ENCODE data around the gene XAB2. TPM values are rescaled to one million over a fixed set of nuclear protein-coding genes. Genes with fewer than 3 reads are reported as not detected.
"Not testable (repeated sequence)": the region's sequence is repeated elsewhere in the genome, so short reads cannot be mapped to it uniquely, and the experiment has no call there.

Gene XAB2
- total RNA-seq, 1 experiment from 2014 or later: 36.9 TPM

- intact Hi-C loops (cut with micrococcal nuclease; ENCODE audit: unreplicated experiment) (no loop called here), in situ Hi-C loops (cut with HindIII; ENCODE audit: low pct_unique_long_range_greater_than_20kb, low sequenced_read_pairs) (no loop called here)
- Histone ChIP-seq H3K36me3 (ENCODE audit: control insufficient read depth, insufficient read depth, low read length) (no peaks in the 10 kb centered on the region), H3K4me3 (ENCODE audit: low read depth in 2 of 2, low read length in 2 of 2) (no peak overlapping the region), H3K27me3 (ENCODE audit: control insufficient read depth, insufficient read depth, low read length) (no peaks in the 10 kb centered on the region), H3K9me3 (ENCODE audit: control insufficient read depth, insufficient read depth, low read depth, low read length) (no peaks in the 10 kb centered on the region), H3K4me1 (ENCODE audit: control insufficient read depth, insufficient read depth, low read length) (no peaks in the 10 kb centered on the region), H3K27ac (ENCODE audit: low read length) (no peak overlapping the region)
- POLR2A ChIA-PET: no interaction called here
- peak; percentile 42 for ATAC-seq
- no peak for DNase-seq (ENCODE audit: low read depth, low spot score)
- CTCF ChIA-PET: no interaction called here
- TF ChIP-seq CTCF (IDR thresholded peaks at IDR 0.05) (no peak), POLR2AphosphoS5 (IDR thresholded peaks at IDR 0.05; ENCODE audit: low read depth, low read length) (no peak)
- no TSS peak for BruUV-seq (replicated peaks)
Observed at GRCh38 chr19:7645163-7645562, 15.8 kb upstream of the XAB2 start.

DNA sequence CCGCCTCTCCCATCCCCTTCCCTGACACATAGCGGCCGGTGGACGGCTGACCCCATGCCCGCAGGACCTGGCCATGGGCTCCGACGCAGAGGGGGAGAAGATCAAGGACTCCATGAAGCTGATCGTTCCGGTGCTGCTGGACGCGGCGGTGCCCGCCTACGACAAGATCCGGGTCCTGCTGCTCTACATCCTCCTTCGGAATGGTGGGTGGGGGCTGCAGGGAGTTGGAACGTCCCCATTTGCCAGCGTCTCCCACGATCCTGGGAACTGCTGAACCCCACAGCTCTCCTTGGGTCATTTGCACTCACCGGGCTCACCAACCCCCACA is 15.2 kb upstream of the XAB2 start:
- H3K27ac ChIP-seq (ENCODE audit: low read length): no peak overlapping the region
- no TSS peak for BruUV-seq (replicated peaks)
- in situ Hi-C loops (cut with HindIII; ENCODE audit: low pct_unique_long_range_greater_than_20kb, low sequenced_read_pairs) (no loop called here), intact Hi-C loops (cut with micrococcal nuclease; ENCODE audit: unreplicated experiment) (no loop called here)
- no peak for ATAC-seq
- ChIA-PET CTCF (interaction anchor here (0.6 kb wide), 1 partner anchor 133 kb away, joined by 6 read pairs; no protein-coding TSS in a partner anchor), POLR2A (no interaction called here)
- H3K27me3 ChIP-seq (ENCODE audit: control insufficient read depth, insufficient read depth, low read length): no peaks in the 10 kb centered on the region
- no peaks in the 10 kb centered on the region for H3K9me3 ChIP-seq (ENCODE audit: control insufficient read depth, insufficient read depth, low read depth, low read length)
- DNase-seq (ENCODE audit: low read depth, low spot score): no peak
- TF ChIP-seq, protein P1, sequence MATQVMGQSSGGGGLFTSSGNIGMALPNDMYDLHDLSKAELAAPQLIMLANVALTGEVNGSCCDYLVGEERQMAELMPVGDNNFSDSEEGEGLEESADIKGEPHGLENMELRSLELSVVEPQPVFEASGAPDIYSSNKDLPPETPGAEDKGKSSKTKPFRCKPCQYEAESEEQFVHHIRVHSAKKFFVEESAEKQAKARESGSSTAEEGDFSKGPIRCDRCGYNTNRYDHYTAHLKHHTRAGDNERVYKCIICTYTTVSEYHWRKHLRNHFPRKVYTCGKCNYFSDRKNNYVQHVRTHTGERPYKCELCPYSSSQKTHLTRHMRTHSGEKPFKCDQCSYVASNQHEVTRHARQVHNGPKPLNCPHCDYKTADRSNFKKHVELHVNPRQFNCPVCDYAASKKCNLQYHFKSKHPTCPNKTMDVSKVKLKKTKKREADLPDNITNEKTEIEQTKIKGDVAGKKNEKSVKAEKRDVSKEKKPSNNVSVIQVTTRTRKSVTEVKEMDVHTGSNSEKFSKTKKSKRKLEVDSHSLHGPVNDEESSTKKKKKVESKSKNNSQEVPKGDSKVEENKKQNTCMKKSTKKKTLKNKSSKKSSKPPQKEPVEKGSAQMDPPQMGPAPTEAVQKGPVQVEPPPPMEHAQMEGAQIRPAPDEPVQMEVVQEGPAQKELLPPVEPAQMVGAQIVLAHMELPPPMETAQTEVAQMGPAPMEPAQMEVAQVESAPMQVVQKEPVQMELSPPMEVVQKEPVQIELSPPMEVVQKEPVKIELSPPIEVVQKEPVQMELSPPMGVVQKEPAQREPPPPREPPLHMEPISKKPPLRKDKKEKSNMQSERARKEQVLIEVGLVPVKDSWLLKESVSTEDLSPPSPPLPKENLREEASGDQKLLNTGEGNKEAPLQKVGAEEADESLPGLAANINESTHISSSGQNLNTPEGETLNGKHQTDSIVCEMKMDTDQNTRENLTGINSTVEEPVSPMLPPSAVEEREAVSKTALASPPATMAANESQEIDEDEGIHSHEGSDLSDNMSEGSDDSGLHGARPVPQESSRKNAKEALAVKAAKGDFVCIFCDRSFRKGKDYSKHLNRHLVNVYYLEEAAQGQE (IDR thresholded peaks at IDR 0.05; ENCODE audit: insufficient read depth in 1 of 2, low read depth in 2 of 2, low read length in 1 of 2): no peak
- TF ChIP-seq CTCF (IDR thresholded peaks at IDR 0.05) (no peak), POLR2AphosphoS5 (IDR thresholded peaks at IDR 0.05; ENCODE audit: low read depth, low read length) (no peak), TCF7L2 (IDR thresholded peaks at IDR 0.05; ENCODE audit: low read depth, low read length) (no peak), SIN3A (IDR thresholded peaks at IDR 0.05; ENCODE audit: borderline replicate concordance, insufficient read depth, low read depth, low read length) (no peak)
- H3K36me3 ChIP-seq (ENCODE audit: control insufficient read depth, insufficient read depth, low read length): no peaks in the 10 kb centered on the region
- H3K4me3 ChIP-seq (ENCODE audit: low read depth in 2 of 2, low read length in 2 of 2): no peak overlapping the region
- H3K4me1 ChIP-seq (ENCODE audit: control insufficient read depth, insufficient read depth, low read length): no peaks in the 10 kb centered on the region

- H3K27ac ChIP-seq (ENCODE audit: low read length); ATAC-seq; DNase-seq (ENCODE audit: low read depth, low spot score); H3K27me3 ChIP-seq (ENCODE audit: control insufficient read depth, insufficient read depth, low read length); H3K36me3 ChIP-seq (ENCODE audit: control insufficient read depth, insufficient read depth, low read length); H3K4me3 ChIP-seq (ENCODE audit: low read depth in 2 of 2, low read length in 2 of 2); in situ Hi-C loops (cut with HindIII; ENCODE audit: low pct_unique_long_range_greater_than_20kb, low sequenced_read_pairs); intact Hi-C loops (cut with micrococcal nuclease; ENCODE audit: unreplicated experiment); H3K4me1 ChIP-seq (ENCODE audit: control insufficient read depth, insufficient read depth, low read length); H3K9me3 ChIP-seq (ENCODE audit: control insufficient read depth, insufficient read depth, low read depth, low read length): not testable (repeated sequence)
- BruUV-seq (replicated peaks): TSS peak; percentile 45
- POLR2A ChIA-PET: interaction anchor here (0.6 kb wide), 1 partner anchor 23 kb away, joined by 6 read pairs; no protein-coding TSS in a partner anchor
- CTCF ChIA-PET: interaction anchor here (0.6 kb wide), 2 partner anchors 104 to 133 kb away, joined by 4 to 6 read pairs; no protein-coding TSS in a partner anchor
Observed at GRCh38 chr19:7643629-7644549, 14.5 kb upstream of the XAB2 start.
